Fibroblast of skin of back (primary cell): ENCODE data around the gene NLRP6.

Source experiments
- DNase-seq: peaks from one replicate; pipeline ENCODE4 v3.0.0-alpha.2; 2013

Gene NLRP6

DNA sequence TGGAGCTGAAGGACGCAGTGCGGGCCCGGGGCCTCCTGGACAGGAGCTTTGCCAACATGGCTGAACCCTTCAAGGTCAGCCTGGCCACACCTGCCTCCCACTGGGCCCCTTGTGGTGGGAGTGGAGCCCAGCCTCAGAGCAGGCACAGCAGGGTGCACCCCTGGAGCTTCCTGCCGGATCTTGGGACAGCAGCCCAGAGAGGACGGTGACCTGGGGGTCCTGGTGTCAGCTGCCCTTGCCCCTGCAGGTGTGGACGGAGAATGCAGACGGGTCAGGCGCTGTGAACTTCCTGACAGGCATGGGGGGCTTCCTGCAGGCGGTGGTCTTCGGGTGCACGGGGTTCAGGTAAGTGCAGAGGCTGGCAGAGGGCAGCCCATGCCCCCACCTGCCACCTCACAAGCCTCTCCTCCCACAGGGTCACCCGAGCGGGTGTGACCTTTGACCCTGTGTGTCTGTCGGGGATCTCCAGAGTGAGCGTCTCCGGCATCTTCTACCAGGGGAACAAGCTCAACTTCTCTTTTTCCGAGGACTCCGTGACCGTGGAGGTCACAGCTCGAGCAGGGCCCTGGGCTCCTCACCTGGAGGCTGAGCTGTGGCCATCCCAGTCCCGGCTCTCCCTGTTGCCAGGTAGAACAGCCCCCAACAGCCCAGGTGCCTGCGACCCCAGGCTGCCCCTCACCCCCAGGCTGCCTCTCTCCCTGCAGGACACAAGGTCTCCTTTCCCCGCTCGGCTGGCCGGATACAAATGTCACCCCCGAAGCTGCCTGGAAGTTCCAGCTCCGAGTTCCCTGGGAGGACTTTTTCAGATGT lies 15.8 kb downstream of the NLRP6 start:
- no peak for DNase-seq

DNA sequence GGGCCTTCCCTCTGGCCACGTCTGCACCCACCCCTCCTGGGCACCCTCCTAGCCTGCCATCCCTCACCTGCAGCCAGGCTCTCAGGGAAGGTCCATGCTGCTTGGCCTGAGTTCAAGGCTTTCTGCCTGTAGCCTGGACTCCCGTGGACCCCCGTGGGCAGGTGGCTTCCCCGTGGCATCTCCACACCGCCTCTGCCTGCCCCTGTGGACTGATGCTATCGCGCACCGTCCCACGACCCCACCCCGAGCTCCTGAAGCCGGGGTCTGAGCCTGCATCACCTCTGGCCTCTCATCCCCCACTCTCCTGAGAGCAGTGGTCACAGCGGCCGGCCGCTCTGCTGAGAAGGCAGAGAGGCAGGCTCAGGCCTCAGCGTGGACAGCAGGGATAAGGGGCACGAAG lies 16.6 kb downstream of the NLRP6 start:
- DNase-seq, result no peak

DNA sequence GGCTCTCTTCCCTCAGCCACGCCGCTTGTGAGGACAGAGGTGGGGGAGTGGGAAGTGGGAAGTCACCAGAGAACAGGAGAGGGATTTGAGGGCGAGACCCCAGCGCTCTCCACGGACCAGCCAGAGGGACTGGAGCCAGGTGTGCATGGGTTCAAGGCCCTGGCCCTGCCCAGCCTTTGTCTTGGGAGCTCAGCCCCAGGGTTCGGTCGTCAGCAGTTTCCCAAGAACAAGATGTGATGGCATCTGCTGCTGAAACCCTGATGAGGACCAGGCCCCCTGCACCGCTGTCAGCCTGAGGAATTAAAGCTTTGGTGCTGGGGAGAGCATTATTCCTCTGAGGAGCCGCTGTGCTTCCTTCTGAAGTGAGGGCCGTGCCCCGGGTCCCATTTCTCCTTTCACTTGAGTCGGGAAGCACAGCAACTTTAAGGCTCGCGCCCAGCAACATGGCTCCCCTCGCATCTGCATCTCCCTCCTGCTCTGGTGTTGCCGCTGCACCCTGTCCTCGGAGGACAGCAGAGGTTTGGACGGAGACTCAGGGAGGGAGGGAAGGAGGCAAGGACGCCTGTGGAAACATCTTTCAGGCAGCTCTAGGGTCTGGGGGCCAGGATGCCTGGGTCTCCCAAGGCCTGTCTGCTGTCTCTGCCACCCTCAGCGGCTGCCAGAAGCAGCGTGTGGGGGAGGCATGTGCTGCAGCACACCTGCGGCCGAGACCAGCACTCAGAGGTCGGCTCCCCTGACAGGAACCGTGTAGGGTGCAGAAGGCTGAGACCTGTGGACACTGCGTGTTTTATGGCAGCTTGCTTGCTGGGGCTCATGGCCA lies 17.4 kb downstream of the NLRP6 start:
- no peak for DNase-seq

DNA sequence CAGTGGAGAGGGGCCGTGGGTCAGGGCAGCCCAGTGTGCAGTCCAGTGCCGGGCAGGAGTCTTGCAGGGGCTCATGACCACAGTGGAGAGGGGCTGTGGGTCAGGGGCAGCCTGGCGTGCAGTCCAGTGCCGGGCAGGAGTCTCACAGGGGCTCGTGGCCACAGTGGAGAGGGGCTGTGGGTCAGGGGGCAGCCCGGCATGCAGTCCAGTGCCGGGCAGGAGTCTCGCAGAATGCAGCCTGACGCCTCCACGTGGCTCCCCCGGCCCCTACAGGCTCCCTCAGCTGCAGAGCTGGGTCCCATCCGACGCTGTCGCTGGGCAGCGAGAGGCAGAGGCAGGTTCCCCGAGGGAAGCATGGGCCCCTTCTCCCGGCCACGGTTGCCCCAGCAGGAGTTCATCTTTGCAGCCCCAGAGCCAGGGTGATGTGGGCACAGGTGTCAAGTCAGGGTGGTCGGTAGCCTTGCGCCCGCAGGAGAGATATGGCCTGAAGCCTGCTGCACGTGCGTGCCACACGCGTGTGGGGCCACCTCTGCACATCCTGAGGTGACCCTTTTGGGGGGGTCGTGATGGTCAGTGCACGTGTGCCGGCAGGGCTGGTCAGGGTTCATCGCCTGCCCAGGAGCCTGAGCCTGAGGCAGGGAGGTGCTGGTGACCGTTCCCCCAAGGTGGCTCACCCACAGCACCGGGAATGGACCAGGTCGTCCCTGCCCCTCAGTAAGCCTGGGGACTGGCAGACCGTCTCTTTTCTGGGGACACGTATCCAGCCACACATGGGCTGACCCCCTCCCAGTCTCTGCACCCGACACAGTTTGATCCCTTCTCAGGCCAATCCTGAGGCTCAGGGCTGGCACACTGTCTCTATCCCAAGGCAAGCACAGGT lies 18.2 kb downstream of the NLRP6 start:
- no peak for DNase-seq

DNA sequence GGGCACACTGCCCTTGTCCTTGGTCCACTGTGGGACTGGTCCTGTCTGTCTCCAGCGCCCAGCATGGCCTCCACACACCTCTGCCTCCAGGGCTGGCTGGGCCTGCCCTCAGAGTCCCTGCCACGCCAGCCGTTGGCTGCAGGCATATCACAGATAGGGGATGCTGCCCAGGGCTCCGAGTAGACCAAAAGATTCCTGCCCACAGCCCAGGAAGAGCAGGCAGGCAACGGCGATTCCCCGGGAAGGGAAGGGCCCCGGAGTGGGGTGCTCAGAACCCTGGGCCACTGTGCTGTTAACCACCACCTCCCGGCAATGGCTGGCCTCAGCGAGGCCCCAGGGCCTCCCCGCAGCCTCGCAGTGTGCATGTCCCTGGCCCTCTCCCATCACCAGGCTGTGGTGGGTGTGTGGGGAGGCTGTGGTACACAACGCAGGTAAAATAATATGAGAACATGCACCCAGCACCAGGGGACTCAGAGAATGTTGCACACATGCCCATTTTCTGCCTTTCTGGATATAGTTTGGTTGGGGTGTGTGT lies 18.9 kb downstream of the NLRP6 start:
- no peak for DNase-seq

DNA sequence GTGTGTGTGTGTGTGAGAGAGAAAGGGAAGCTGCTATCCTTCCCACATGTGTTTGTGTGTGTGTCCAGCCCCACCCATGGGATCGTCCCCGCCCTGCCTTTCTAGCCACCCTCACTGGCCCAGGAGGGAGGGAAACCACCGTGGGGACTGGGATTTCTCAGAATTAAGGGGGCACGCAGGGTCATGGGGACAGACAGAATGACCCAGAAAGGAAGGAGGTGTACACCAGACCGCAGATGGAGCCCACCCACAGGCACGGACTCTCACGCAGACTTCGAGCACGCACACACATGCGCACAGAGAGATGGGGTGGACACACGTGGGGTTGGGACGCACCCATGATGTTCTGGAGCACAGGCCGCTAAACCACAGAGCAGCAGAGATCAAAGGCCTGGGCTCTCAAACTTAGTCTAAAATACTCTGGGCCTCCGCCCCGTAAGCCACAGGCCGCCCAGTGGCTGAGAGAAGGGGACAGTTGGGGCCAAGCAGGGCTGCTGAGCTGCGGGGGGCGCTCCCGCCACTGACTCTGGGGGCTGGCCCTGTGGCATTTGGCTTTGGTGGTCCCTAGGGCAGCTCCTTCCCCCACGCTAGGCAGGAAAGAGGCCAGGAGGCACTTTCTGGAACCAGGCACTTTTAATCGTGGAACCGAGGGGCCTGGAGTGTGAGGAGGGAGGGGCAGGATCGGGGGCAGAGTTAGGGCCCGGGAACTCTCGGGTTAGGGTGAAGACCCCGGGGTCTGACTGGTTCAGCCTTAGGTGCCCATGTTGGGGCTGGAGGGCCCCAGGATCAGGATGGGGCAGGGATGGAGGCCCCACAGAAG lies 19.6 kb downstream of the NLRP6 start:
- DNase-seq, result peak; percentile 18

- no peak for DNase-seq
Measured at GRCh38 chr11:298406-299065, 20.3 kb downstream of the NLRP6 start.

- DNase-seq, result no peak
Measured at GRCh38 chr11:299081-299891, 21.1 kb downstream of the NLRP6 start, which contains the start of gene IFITM5. IFITM5 (minus strand) TSS chr11:299526; CDS start chr11:299490, 36 bp downstream.

- DNase-seq, result no peak
Measured at GRCh38 chr11:299951-300735, 21.9 kb downstream of the NLRP6 start.

GRCh38 chr11:303363-303762 lies 25.2 kb downstream of the NLRP6 start:
- DNase-seq, result no peak

DNA sequence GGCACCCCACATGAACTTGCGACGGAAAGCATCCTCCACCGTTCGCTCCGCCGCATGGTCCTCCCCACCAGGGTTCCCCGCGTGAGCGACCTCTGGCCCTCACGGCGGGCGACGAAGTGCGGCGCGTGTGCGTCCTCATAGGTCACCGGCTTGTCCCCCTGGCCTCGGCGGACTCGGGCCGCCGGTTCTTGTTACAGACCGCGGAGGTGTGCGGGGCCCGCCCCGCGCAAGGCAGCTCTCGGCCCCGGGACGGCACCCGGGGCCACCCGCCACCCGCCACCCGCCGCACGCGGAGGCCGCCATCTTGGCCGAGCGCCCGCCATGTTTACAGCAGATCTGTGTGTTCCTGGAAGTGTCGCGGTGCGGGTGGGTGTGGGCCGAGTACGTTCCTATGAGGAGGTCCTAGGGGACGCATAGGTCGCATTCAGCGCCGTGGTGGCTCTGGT lies 25.9 kb downstream of the NLRP6 start:
- DNase-seq, result no peak

GRCh38 chr11:304915-305843 lies 27.0 kb downstream of the NLRP6 start:
- peak; percentile 69 for DNase-seq

- DNase-seq, result no peak
Measured at GRCh38 chr11:305844-306211, 27.6 kb downstream of the NLRP6 start.

GRCh38 chr11:306645-307371 lies 28.6 kb downstream of the NLRP6 start:
- no peak for DNase-seq

DNA sequence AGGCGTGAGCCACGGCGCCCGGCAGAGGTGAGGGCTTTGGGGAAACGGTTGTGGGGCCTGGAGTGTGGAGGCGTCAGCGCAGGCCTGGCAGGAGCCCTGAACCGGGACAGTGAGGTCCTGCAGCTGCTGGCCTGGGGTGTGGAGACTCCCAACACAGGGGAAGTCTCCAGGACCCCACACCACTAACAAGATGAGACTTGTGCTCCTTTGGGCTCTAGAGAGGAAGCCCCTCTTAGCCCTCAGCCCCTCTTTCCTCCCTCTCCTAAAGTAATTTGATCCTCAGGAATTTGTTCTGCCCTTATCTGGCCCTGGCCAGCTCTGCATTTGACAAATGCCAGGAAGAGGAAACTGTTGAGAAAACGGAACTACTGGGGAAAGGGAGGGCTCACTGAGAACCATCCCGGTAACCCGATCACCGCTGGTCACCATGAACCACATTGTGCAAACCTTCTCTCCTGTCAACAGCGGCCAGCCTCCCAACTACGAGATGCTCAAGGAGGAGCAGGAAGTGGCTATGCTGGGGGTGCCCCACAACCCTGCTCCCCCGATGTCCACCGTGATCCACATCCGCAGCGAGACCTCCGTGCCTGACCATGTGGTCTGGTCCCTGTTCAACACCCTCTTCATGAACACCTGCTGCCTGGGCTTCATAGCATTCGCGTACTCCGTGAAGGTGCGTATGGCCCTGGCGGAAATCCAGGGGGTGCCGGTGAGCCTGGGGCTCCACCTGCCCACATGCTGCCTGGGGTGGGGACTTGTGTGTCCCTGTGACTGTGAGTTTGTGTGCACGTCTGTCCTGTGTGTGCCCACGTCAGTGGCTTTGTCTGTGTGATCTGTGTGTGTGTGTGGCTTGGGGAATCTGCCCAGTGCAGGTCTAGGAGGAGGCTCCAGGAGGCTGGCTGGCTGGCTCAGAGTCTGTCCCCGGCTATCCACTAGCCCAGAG lies 29.8 kb downstream of the NLRP6 start, which contains the start of gene IFITM2:
IFITM2 (plus strand) TSS at position 51 of the 943 bp plus-strand sequence; CDS start at position 428, 377 bp downstream.
- peak; percentile 77 for DNase-seq
